Panc1 (cell line): ENCODE data around the gene PIK3CD.

Source experiments
- CTCF ChIP-seq: fragments of 450-650 bp; IDR thresholded peaks from 2 replicates; pipeline ENCODE4 v1.5.1; 2017; ENCODE audit warnings: mild to moderate bottlenecking
- POLR2AphosphoS5 ChIP-seq: IDR thresholded peaks from 2 replicates; pipeline ENCODE4 v1.6.1; 2012; ENCODE audit warnings: mild to moderate bottlenecking, low read depth, low read length, moderate library complexity
- REST ChIP-seq, 2 experiments: IDR thresholded peaks; 2 replicates each; pipeline ENCODE4 v1.6.1; 2011 to 2012; ENCODE audit warnings: low read depth in 2 of 2, control low read depth in 1 of 2, low read length in 1 of 2, mild to moderate bottlenecking in 1 of 2, moderate library complexity in 1 of 2; ENCODE audit not compliant: insufficient read depth in 1 of 2
- SIN3A ChIP-seq: IDR thresholded peaks from 2 replicates; pipeline ENCODE4 v1.6.1; 2012; ENCODE audit warnings: low read depth, mild to moderate bottlenecking, low read length, moderate library complexity, borderline replicate concordance; ENCODE audit not compliant: insufficient read depth
- TCF7L2 ChIP-seq: IDR thresholded peaks from 2 replicates; pipeline ENCODE4 v1.6.1; 2011; ENCODE audit warnings: mild to moderate bottlenecking, low read depth, low read length, inconsistent platforms

DNA sequence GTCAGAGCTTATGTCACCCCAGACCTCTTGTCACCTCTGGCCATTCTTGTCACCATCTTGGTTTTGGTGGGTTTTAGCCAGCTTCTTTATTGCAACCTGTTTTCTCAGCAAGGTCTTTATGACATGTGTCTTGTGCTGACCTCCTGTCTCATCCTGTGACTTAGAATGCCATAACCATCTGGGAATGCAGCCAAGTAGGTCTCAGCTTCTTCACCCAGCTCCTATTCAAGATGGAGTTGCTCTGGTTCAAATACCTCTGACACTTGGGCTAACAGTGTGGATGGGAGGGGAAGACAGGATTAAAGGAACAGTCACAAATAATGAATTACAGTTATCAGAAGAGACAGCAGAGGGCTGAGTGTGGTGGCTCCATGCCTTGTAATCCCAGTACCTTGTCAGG is 30.5 kb upstream of the PIK3CD start:
- no peak for TF ChIP-seq POLR2AphosphoS5
- no peak for TF ChIP-seq CTCF
- TF ChIP-seq TCF7L2 = no peak
- no peak for TF ChIP-seq REST (IDR thresholded peaks at IDR 0.05; ENCODE audit: insufficient read depth in 1 of 2, low read depth in 2 of 2, low read length in 1 of 2)
- no peak for TF ChIP-seq SIN3A
